GM12878 (cell line): ENCODE measurements around the gene RBM4B. TPM values are rescaled to one million over a fixed set of nuclear protein-coding genes. Genes with fewer than 3 reads are reported as not detected.

Experiments used
- ATAC-seq: fragments of 200-7000 bp; cut with Tn5 transposase; 3 replicates; pipeline ENCODE4 v1.9.1; 2020; ENCODE audit warnings: mild to moderate bottlenecking, moderate library complexity
- BruUV-seq: library from RNA; stranded (reverse); fragments of 400-500 nt; replicated peaks from 2 replicates; lab custom pipeline; 2021; lab: Mats Ljungman, UMichigan
- CTCF ChIA-PET: fragments of 300-600 bp; sonication (Branson Sonifier 250); formaldehyde crosslinking; extraction: SDS; loops from one replicate; lab custom pipeline; 2021; ENCODE audit warnings: inconsistent platforms; lab: Yijun Ruan, JAX
- POLR2A ChIA-PET: fragments of 350-600 bp; formaldehyde crosslinking; extraction: SDS; loops from one replicate; lab custom pipeline; 2021; ENCODE audit warnings: inconsistent platforms; lab: Charles Lee
- RAD21 ChIA-PET: fragments of 300-600 bp; sonication (Branson Sonifier 250); formaldehyde crosslinking; loops from one replicate; lab custom pipeline; 2023; ENCODE audit warnings: antibody characterized with exemption; ENCODE audit not compliant: unreplicated experiment; lab: Charles Lee
- SMC1A ChIA-PET: fragments of 300-600 bp; sonication (Branson Sonifier 250); formaldehyde crosslinking; loops from one replicate; lab custom pipeline; 2023; ENCODE audit not compliant: unreplicated experiment, uncharacterized antibody; lab: Charles Lee
- DNase-seq: peaks from one replicate; pipeline ENCODE4 v3.0.0-alpha.2; 2011; ENCODE audit warnings: low read depth, low spot score
- FAIRE-seq: peaks from 3 replicates; lab custom pipeline; 2011; peaks lifted over from hg19 to GRCh38; lab: Jason Lieb, UNC
- H2AFZ ChIP-seq: 2 replicates; pipeline ENCODE4 v1.6.0; 2011; ENCODE audit warnings: low read depth, low read length, control low read depth; ENCODE audit not compliant: control insufficient read depth
- H3K27ac ChIP-seq: 2 replicates; pipeline ENCODE4 v1.5.1; 2011; ENCODE audit warnings: control low read depth; ENCODE audit not compliant: control insufficient read depth, insufficient read depth
- H3K27me3 ChIP-seq, 2 experiments: replicated peaks in 1 of 2; 2 replicates each; pipeline versions ENCODE4 v1.6.0 to v1.6.1; 2011; ENCODE audit warnings: low read length in 1 of 2; ENCODE audit not compliant: control insufficient read depth in 2 of 2, insufficient read depth in 2 of 2
- H3K36me3 ChIP-seq, 2 experiments: 2 replicates each; pipeline ENCODE4 v1.5.1; 2011; ENCODE audit warnings: low read length in 1 of 2; ENCODE audit not compliant: control insufficient read depth in 2 of 2, insufficient read depth in 2 of 2
- H3K4me1 ChIP-seq: 2 replicates; pipeline ENCODE4 v1.6.1; 2011; ENCODE audit warnings: mild to moderate bottlenecking, low read length, moderate library complexity, mixed read lengths; ENCODE audit not compliant: control insufficient read depth, insufficient read depth
- H3K4me2 ChIP-seq: 2 replicates; pipeline ENCODE4 v1.6.0; 2011; ENCODE audit warnings: control low read depth; ENCODE audit not compliant: control insufficient read depth, insufficient read depth
- H3K4me3 ChIP-seq: fragments of 200-600 bp; sonication (generic); 2 replicates; pipeline ENCODE4 v1.5.1; 2016
- H3K79me2 ChIP-seq: 2 replicates; pipeline ENCODE4 v1.6.0; 2011; ENCODE audit warnings: low read length; ENCODE audit not compliant: control insufficient read depth, insufficient read depth
- H3K9ac ChIP-seq: 2 replicates; pipeline ENCODE4 v1.8.0; 2011; ENCODE audit warnings: low read length, control low read depth, mixed read lengths; ENCODE audit not compliant: control insufficient read depth, insufficient read depth
- H3K9me3 ChIP-seq: replicated peaks from 3 replicates; pipeline ENCODE4 v1.5.1; 2011; ENCODE audit warnings: mild to moderate bottlenecking, low read length; ENCODE audit not compliant: control insufficient read depth, insufficient read depth
- H4K20me1 ChIP-seq: 2 replicates; pipeline ENCODE4 v1.6.0; 2011; ENCODE audit not compliant: control insufficient read depth, insufficient read depth
- EED ChIP-seq: sonication (generic); IDR thresholded peaks from 2 replicates; pipeline ENCODE4 v1.6.1; 2016; ENCODE audit warnings: antibody characterized with exemption, low read depth
- ETV6 ChIP-seq, 2 experiments: fragments of 450-650 bp in 1 of 2; IDR thresholded peaks in 1 of 2; conservative IDR thresholded peaks in 1 of 2; 2 replicates each; pipeline ENCODE4 v1.6.1; 2014; ENCODE audit warnings: antibody characterized with exemption in 1 of 2, borderline replicate concordance in 1 of 2, low read depth in 1 of 2, mild to moderate bottlenecking in 1 of 2, moderate library complexity in 1 of 2
- IKZF1 ChIP-seq: fragments of 450-650 bp; conservative IDR thresholded peaks from 2 replicates; pipeline ENCODE4 v1.6.1; 2017; ENCODE audit warnings: antibody characterized with exemption, mild to moderate bottlenecking
- NFYB ChIP-seq: IDR thresholded peaks from 2 replicates; pipeline ENCODE4 v1.6.1; 2011; ENCODE audit warnings: low read depth, mild to moderate bottlenecking, low read length, improper control_type of control experiment, moderate library complexity; ENCODE audit not compliant: insufficient read depth
- PML ChIP-seq: IDR thresholded peaks from 2 replicates; pipeline ENCODE4 v1.6.1; 2012; ENCODE audit warnings: low read length, inconsistent platforms
- POLR2A ChIP-seq: IDR thresholded peaks from 2 replicates; pipeline ENCODE4 v1.6.1; 2011; ENCODE audit warnings: low read depth, mild to moderate bottlenecking, low read length
- POLR2AphosphoS5 ChIP-seq: IDR thresholded peaks from 2 replicates; pipeline ENCODE4 v1.6.1; 2011; ENCODE audit warnings: mild to moderate bottlenecking, low read length, inconsistent platforms
- SRF ChIP-seq, 2 experiments: IDR thresholded peaks; 2 replicates each; pipeline ENCODE4 v1.6.1; 2011; ENCODE audit warnings: low read depth in 2 of 2, low read length in 2 of 2, mild to moderate bottlenecking in 1 of 2, moderate library complexity in 1 of 2
- YY1 ChIP-seq: IDR thresholded peaks from 2 replicates; pipeline ENCODE4 v1.6.1; 2011; ENCODE audit warnings: low read depth, mild to moderate bottlenecking, low read length
- ZBTB11 ChIP-seq: fragments of 450-650 bp; formaldehyde crosslinking; IDR thresholded peaks from 2 replicates; pipeline ENCODE4 v1.5.0; 2022; ENCODE audit warnings: mild to moderate bottlenecking, missing genetic modification characterization
- ZNF687 ChIP-seq: fragments of 450-650 bp; IDR thresholded peaks from 2 replicates; pipeline ENCODE4 v1.6.1; 2017; ENCODE audit warnings: mild to moderate bottlenecking, moderate library complexity
- WGBS: methylation state at CpG from one replicate; pipeline ENCODE4 v1.1.6; 2016; ENCODE audit warnings: low lambda C conversion rate; ENCODE audit not compliant: insufficient replicate concordance, insufficient coverage; ENCODE audit errors: missing lambda C conversion rate; 5-methylcytosine and 5-hydroxymethylcytosine counted together
- in situ Hi-C: fragments of 300-500 bp; cut with MboI; formaldehyde crosslinking; loops from 9 replicates; pipeline ENCODE4 v1.14.3; 2018; ENCODE audit warnings: mixed read lengths
- intact Hi-C: fragments of 100-400 bp; cut with micrococcal nuclease; formaldehyde crosslinking; loops from one replicate; pipeline ENCODE4 v1.14.2; 2022; ENCODE audit not compliant: unreplicated experiment
- polyA plus RNA-seq, 11 experiments: library from polyadenylated mRNA; depleted of rRNA in 4 of 11; unstranded in 6 of 11; stranded (reverse) in 5 of 11; fragments of >200 nt; fragmentation: Nextera tagmentation in 4 of 11; fragmentation: Illumina TruSeq in 1 of 11; extraction: Ambion mirVana in 4 of 11; extraction: Trizol in 1 of 11; gene quantifications; 1 replicate in 1 of 11; 2 replicates in 10 of 11; pipeline versions ENCODE4 v1.2.1 to v1.2.3, GENCODE V29; 2011 to 2016; ENCODE audit warnings: inconsistent platforms in 2 of 11, missing spikeins in 2 of 11, low read depth in 1 of 11
- total RNA-seq, 4 experiments: library from RNA; depleted of rRNA in 3 of 4; stranded (reverse); fragments of >200 nt in 3 of 4; fragmentation: Illumina TruSeq in 1 of 4; extraction: Trizol in 1 of 4; gene quantifications; 2 replicates each; pipeline versions ENCODE4 v1.2.1 to v1.2.3, GENCODE V29; 2013 to 2021
- TF ChIP-seq, protein P1 (sequence below): fragments of 450-650 bp; IDR thresholded peaks from 2 replicates; pipeline ENCODE4 v1.6.1; 2014; ENCODE audit warnings: mild to moderate bottlenecking

Gene RBM4B
- total and polyA plus RNA-seq, 10 of the 15 experiments (the other 5 are each of a cell fraction or from before 2014, with no cell fraction given), result 16.1 to 37.0 (median 21.6) TPM

DNA sequence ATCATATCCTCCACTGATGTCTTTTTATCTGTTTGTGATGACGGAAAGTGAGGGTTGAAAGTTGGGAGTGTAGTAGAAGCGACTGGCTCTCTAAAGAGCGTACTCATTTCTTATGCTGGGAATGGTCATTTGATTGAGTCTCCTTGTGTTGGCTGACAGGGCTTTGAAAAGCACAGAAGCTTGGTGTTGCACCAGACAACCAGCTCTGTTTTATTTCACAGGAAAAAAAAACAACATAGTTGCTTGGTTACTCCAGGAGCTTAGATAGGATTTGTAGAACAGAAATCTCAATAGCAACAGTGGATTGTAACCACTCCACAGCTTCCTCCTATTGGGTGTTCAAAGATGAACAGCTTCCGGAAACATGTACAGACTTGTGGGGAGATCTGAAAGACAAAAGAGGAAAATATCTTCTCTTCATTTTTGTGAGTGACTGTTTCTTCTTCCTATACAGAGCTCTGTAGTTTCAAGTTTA is 58.6 kb downstream of the RBM4B start (continued):
- TF ChIP-seq ZNF687 (no peak), NFYB (peak; percentile 86)

DNA sequence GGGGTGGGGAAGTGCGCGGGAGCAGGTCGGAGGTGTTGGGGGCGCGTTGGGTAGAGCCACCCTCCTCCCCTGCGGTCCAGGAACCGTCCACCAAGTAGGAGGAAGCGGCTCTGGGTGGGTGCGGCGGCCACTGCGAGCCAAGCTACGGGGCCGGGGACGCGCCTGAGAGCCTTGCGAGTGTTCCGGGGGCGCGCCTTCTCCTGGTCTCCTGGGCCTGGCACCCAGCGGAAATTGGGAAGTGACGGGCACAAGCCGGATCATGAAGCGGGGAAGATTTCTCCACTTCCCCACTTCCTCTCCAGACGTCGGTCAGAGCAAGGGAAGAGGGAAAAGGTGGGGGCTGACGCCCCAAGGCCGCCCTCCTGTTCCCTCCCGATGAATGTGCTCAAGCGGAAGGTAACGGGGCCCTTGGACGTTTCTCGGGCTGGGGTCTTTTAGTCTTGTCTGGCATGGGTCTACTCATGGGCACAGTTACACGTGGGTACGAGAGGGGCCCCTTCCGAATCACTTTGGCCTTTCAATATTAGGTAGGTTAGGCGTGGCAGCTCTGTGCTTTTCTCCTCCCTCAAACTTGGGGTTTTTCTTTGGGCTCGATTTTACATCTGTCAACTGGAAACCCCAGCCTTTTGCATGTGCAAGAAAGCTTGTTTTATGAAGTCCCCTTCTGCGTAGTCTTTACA is 60.4 kb downstream of the RBM4B start:
- Histone ChIP-seq H3K27ac (peak overlapping the region; percentile 93), H3K9me3 (no peaks in the 10 kb centered on the region), H3K27me3 (no peaks in the 10 kb centered on the region), H3K9ac (peak overlapping the region; percentile 70), H3K4me3 (peak overlapping the region; percentile 90), H4K20me1 (peaks cover 15% of the 10 kb centered on the region), H3K4me1 (0 out of 2 replicates have a peak, but pooled peaks cover 2% of the 10 kb centered on the region), H3K79me2 (peaks cover 63% of the 10 kb centered on the region), H2AFZ (no peak overlapping the region; the same call in 1 of the 2 replicates), H3K4me2 (peak overlapping the region; percentile 64), H3K36me3 (peaks cover 0 to 15% of the 10 kb centered on the region in 2 experiments; a peak in 1 of 4 replicates)
- POLR2A ChIA-PET, result interaction anchor here (0.6 to 8.7 kb wide), 12 partner anchors 9 to 305 kb away, joined by 3 to 105 read pairs (median 8); partner anchors contain the start of genes ACTN3, CCDC87, CCS and RBM4
- intact Hi-C loops, result loop anchor here (2.0 kb wide), 2 partner anchors 24 to 60 kb away; partner anchors contain the start of genes CCDC87, CCS and RBM4B
- 2% methylated on average over 26 of the region's 38 CpGs for WGBS
- in situ Hi-C loops, result no loop called here
- CTCF ChIA-PET, result interaction anchor here (1.4 to 10.1 kb wide), 6 partner anchors 10 to 304 kb away, joined by 4 to 71 read pairs (median 8); partner anchors contain the start of genes CCDC87, CCS, RBM4 and RBM4B
- FAIRE-seq, result no peak
- RAD21 ChIA-PET, result interaction anchor here (1.0 to 3.8 kb wide), 3 partner anchors 21 to 60 kb away, joined by 3 to 25 read pairs (median 20); partner anchors contain the start of genes RBM4 and RBM4B
- no peak for DNase-seq
- no TSS peak for BruUV-seq
- SMC1A ChIA-PET, result interaction anchor here (0.9 to 5.2 kb wide), 4 partner anchors 20 to 60 kb away, joined by 5 to 28 read pairs (median 14); partner anchors contain the start of genes CCDC87, CCS, RBM4 and RBM4B
- no peak for ATAC-seq
- TF ChIP-seq, protein P1, sequence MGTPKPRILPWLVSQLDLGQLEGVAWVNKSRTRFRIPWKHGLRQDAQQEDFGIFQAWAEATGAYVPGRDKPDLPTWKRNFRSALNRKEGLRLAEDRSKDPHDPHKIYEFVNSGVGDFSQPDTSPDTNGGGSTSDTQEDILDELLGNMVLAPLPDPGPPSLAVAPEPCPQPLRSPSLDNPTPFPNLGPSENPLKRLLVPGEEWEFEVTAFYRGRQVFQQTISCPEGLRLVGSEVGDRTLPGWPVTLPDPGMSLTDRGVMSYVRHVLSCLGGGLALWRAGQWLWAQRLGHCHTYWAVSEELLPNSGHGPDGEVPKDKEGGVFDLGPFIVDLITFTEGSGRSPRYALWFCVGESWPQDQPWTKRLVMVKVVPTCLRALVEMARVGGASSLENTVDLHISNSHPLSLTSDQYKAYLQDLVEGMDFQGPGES, result no peak
- 0 out of 2 replicates have a peak, but pooled peaks have one; percentile 21 for TF ChIP-seq EED
- 0 out of 2 replicates have a peak, but pooled peaks have one; percentile 10 for TF ChIP-seq POLR2AphosphoS5
- TF ChIP-seq PML, result no peak
- TF ChIP-seq SRF (IDR thresholded peaks at IDR 0.05; ENCODE audit: low read depth in 2 of 2, low read length in 2 of 2), result no peak
- no peak for TF ChIP-seq POLR2A
- TF ChIP-seq ETV6 (conservative IDR thresholded peaks at IDR 0.05 in 1 of 2, IDR thresholded peaks at IDR 0.05 in 1 of 2; ENCODE audit: borderline replicate concordance in 1 of 2, low read depth in 1 of 2), result no peak
- TF ChIP-seq YY1, result no peak
- TF ChIP-seq IKZF1, result peak; percentile 15
- TF ChIP-seq ZBTB11, result no peak
